Right atrium auricular region (tissue), 2 donors: ENCODE measurements around the gene TMEM233. TPM values are rescaled to one million over a fixed set of nuclear protein-coding genes. Genes with fewer than 3 reads are reported as not detected.

Experiments used
- DNase-seq: peaks from one replicate; pipeline ENCODE4 v3.0.0-alpha.2; 2019; ENCODE audit warnings: low spot score
- H3K27ac ChIP-seq, 2 donors: fragments of 200-600 bp; sonication (generic); 1 replicate in 1 of 2; 2 replicates in 1 of 2; pipeline ENCODE4 v1.5.1; 2016 to 2019
- H3K27me3 ChIP-seq, 2 donors: fragments of 200-600 bp; sonication (generic); one replicate each; pipeline versions ENCODE4 v1.5.1 to v1.6.0; 2017 to 2019
- H3K36me3 ChIP-seq: fragments of 200-600 bp; sonication (generic); one replicate; pipeline ENCODE4 v1.5.1; 2016
- H3K4me1 ChIP-seq, 2 donors: fragments of 200-600 bp; sonication (generic); one replicate each; pipeline versions ENCODE4 v1.5.1 to v1.6.0; 2017 to 2019
- H3K4me3 ChIP-seq, 2 donors: fragments of 200-600 bp; sonication (generic); 1 replicate in 1 of 2; 2 replicates in 1 of 2; pipeline ENCODE4 v1.5.1; 2017 to 2019; ENCODE audit warnings: mild to moderate bottlenecking in 1 of 2, moderate library complexity in 1 of 2
- H3K9me3 ChIP-seq, 2 donors: fragments of 200-600 bp; sonication (generic); one replicate each; pipeline ENCODE4 v1.5.1; 2019
- CTCF ChIP-seq, 2 donors: fragments of 200-600 bp; sonication (generic); IDR thresholded peaks; one replicate each; pipeline ENCODE4 v1.5.1; 2019; ENCODE audit warnings: antibody characterized with exemption in 2 of 2
- total RNA-seq, 2 donors: library from RNA; depleted of rRNA; stranded (reverse); fragments of >200 nt; gene quantifications; one replicate each; pipeline ENCODE4 v1.1.0, GENCODE V29; 2016

TMEM233 gene
- total RNA-seq, 2 donors from 2014 or later = 0.11 to 0.28 TPM

GRCh38 chr12:119687879-119688278 lies 94.3 kb downstream of the TMEM233 start:
- Histone ChIP-seq H3K36me3 (no peaks in the 10 kb centered on the region), H3K27me3 (no peaks in the 10 kb centered on the region), H3K4me3 (no peak overlapping the region), H3K9me3 (no peaks in the 10 kb centered on the region), H3K27ac (no peak overlapping the region), H3K4me1 (peaks cover 0 to 12% of the 10 kb centered on the region in 2 donors)
- no peak for TF ChIP-seq CTCF (IDR thresholded peaks at IDR 0.05)
- DNase-seq = no peak

GRCh38 chr12:119689935-119690500 lies 96.4 kb downstream of the TMEM233 start:
- no peak for TF ChIP-seq CTCF (IDR thresholded peaks at IDR 0.05)
- H3K27me3 ChIP-seq = no peaks in the 10 kb centered on the region
- no peaks in the 10 kb centered on the region for H3K36me3 ChIP-seq
- no peak overlapping the region for H3K4me3 ChIP-seq
- no peak overlapping the region for H3K27ac ChIP-seq
- no peak for DNase-seq
- peaks cover 0 to 20% of the 10 kb centered on the region in 2 donors for H3K4me1 ChIP-seq
- no peaks in the 10 kb centered on the region for H3K9me3 ChIP-seq

GRCh38 chr12:119691202-119691810 lies 97.7 kb downstream of the TMEM233 start:
- TF ChIP-seq CTCF (IDR thresholded peaks at IDR 0.05) = no peak
- Histone ChIP-seq H3K4me1 (peaks cover 0 to 20% of the 10 kb centered on the region in 2 donors), H3K9me3 (no peaks in the 10 kb centered on the region), H3K36me3 (no peaks in the 10 kb centered on the region), H3K4me3 (no peak overlapping the region), H3K27me3 (no peaks in the 10 kb centered on the region), H3K27ac (no peak overlapping the region)
- no peak for DNase-seq

GRCh38 chr12:119692410-119692809 lies 98.8 kb downstream of the TMEM233 start:
- Histone ChIP-seq H3K9me3 (no peaks in the 10 kb centered on the region), H3K4me3 (no peak overlapping the region), H3K27me3 (no peaks in the 10 kb centered on the region), H3K4me1 (peaks cover 0 to 20% of the 10 kb centered on the region in 2 donors), H3K27ac (peak overlapping the region in 1 of 2 donors; percentile 1), H3K36me3 (no peaks in the 10 kb centered on the region)
- DNase-seq = no peak
- TF ChIP-seq CTCF (IDR thresholded peaks at IDR 0.05) = no peak

Other genes with a start within 250 kb of the TMEM233 start
- 10 to 100 TPM in 1 of 2 donors, 1 to 10 TPM in 1; 9.3 to 10.9 TPM for gene PRKAB1, start 74.4 kb downstream of the TMEM233 start, total RNA-seq